Spleen (tissue), 13 donors: Measurements from ENCODE around the gene QRFP. TPM values are rescaled to one million over a fixed set of nuclear protein-coding genes. Genes with fewer than 3 reads are reported as not detected.

ENCODE experiments used
- DNase-seq: peaks from one replicate; pipeline ENCODE4 v3.0.0-alpha.2; 2020
- H3K27ac ChIP-seq, 8 donors: fragments of 200-600 bp; sonication (generic) in 7 of 8; 1 replicate in 4 of 8; 2 replicates in 4 of 8; pipeline versions ENCODE4 v1.5.0 to v1.8.0; 2016 to 2021; ENCODE audit warnings: inconsistent platforms in 4 of 8, mild to moderate bottlenecking in 4 of 8, moderate library complexity in 1 of 8
- H3K27me3 ChIP-seq, 7 donors: fragments of 200-600 bp; sonication (generic) in 6 of 7; replicated peaks in 1 of 7; 1 replicate in 4 of 7; 2 replicates in 3 of 7; pipeline versions ENCODE4 v1.5.0 to v1.8.0; 2016 to 2021; ENCODE audit warnings: inconsistent platforms in 3 of 7, mild to moderate bottlenecking in 1 of 7
- H3K36me3 ChIP-seq, 6 donors: fragments of 200-600 bp; sonication (generic) in 5 of 6; 1 replicate in 4 of 6; 2 replicates in 2 of 6; pipeline versions ENCODE4 v1.5.0 to v1.8.0; 2016 to 2021; ENCODE audit warnings: inconsistent platforms in 2 of 6
- H3K4me1 ChIP-seq, 6 donors: fragments of 200-600 bp; sonication (generic) in 5 of 6; 1 replicate in 3 of 6; 2 replicates in 3 of 6; pipeline versions ENCODE4 v1.5.0 to v1.8.0; 2016 to 2021; ENCODE audit warnings: inconsistent platforms in 3 of 6
- H3K4me3 ChIP-seq, 8 donors: fragments of 200-600 bp; sonication (generic) in 7 of 8; 1 replicate in 4 of 8; 2 replicates in 4 of 8; pipeline versions ENCODE4 v1.5.0 to v1.8.0; 2016 to 2021; ENCODE audit warnings: inconsistent platforms in 4 of 8, mild to moderate bottlenecking in 4 of 8, moderate library complexity in 2 of 8
- H3K9me3 ChIP-seq, 8 donors: fragments of 200-600 bp; sonication (generic) in 7 of 8; 1 replicate in 4 of 8; 2 replicates in 4 of 8; pipeline versions ENCODE4 v1.5.0 to v1.8.0; 2016 to 2021; ENCODE audit warnings: inconsistent platforms in 4 of 8
- POLR2A ChIP-seq, 3 donors: fragments of 450-650 bp; IDR thresholded peaks; one replicate each; pipeline ENCODE4 v1.5.1; 2017; ENCODE audit warnings: antibody characterized with exemption in 3 of 3, mild to moderate bottlenecking in 1 of 3
- POLR2AphosphoS5 ChIP-seq, 3 donors: sonication (generic); formaldehyde crosslinking; IDR thresholded peaks; one replicate each; pipeline ENCODE4 v1.5.1; 2017; ENCODE audit warnings: antibody characterized with exemption in 3 of 3
- WGBS, 5 donors: extraction: QIAGEN DNeasy Blood & Tissue Kit in 3 of 5; methylation state at CpG; one replicate each; pipeline versions ENCODE4 v1.1.5 to v1.1.7; 2013 to 2018; 5-methylcytosine and 5-hydroxymethylcytosine counted together
- intact Hi-C: fragments of 100-400 bp; cut with DNase I; formaldehyde crosslinking; loops from one replicate; pipeline ENCODE4 v1.15.0; 2023; ENCODE audit warnings: low total_unique reads
- long read RNA-seq, 2 donors: transcript quantifications; one replicate each; lab custom pipeline, GENCODE V29; 2026
- polyA plus RNA-seq, 3 donors: library from polyadenylated mRNA; stranded (reverse); fragments of 200-250 nt; gene quantifications; one replicate each; pipeline ENCODE4 v1.2.1, GENCODE V29; 2013
- total RNA-seq, 7 donors: library from RNA; depleted of rRNA in 3 of 7; stranded (reverse); fragments of >200 nt in 3 of 7; fragmentation: NEBNext Ultra II Directional in 4 of 7; extraction: Animal tissue kit (Norgen Biotek cat#: 25700) in 4 of 7; gene quantifications; one replicate each; pipeline versions ENCODE4 v1.1.0 to v1.2.1, GENCODE V29; 2016 to 2021
- TF ChIP-seq, protein P1 (sequence below), 11 experiments: fragments of 200-600 bp in 7 of 11; fragments of 450-650 bp in 4 of 11; sonication (generic) in 4 of 11; IDR thresholded peaks in 8 of 11; conservative IDR thresholded peaks in 3 of 11; 1 replicate in 7 of 11; 2 replicates in 4 of 11; pipeline versions ENCODE4 v1.4.0 to v1.8.0; 2016 to 2021; ENCODE audit warnings: antibody characterized with exemption in 11 of 11, inconsistent platforms in 4 of 11, mild to moderate bottlenecking in 1 of 11
- donor health status: healthy with polysubstance abuse.
- donor health status: DM: no; HTN: no; CAD: no; lungs with moderate emphysema.
- donor health status: DM: no; HTN: no; CAD: no.
- donor health status: Bipolar disorder and iron deficiency.
- donor health status: healthy.
- donor health status: DM: no; HTN: no; CAD: no.
- donor health status: DM: yes; HTN: yes; CAD: no.

The QRFP gene, protein sequence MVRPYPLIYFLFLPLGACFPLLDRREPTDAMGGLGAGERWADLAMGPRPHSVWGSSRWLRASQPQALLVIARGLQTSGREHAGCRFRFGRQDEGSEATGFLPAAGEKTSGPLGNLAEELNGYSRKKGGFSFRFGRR
- not detected for total RNA-seq
- polyA plus RNA-seq: under 1 TPM in 2 of 3 donors, not detected in 1; 0.13 to 0.16 TPM
- long read RNA-seq, donor 1: 0 reads
- long read RNA-seq, donor 2, partial matches to known transcripts: 0 of 1 reads
- long read RNA-seq, donor 2, other reads (novel, unspliced or antisense): 0 of 1 reads

DNA sequence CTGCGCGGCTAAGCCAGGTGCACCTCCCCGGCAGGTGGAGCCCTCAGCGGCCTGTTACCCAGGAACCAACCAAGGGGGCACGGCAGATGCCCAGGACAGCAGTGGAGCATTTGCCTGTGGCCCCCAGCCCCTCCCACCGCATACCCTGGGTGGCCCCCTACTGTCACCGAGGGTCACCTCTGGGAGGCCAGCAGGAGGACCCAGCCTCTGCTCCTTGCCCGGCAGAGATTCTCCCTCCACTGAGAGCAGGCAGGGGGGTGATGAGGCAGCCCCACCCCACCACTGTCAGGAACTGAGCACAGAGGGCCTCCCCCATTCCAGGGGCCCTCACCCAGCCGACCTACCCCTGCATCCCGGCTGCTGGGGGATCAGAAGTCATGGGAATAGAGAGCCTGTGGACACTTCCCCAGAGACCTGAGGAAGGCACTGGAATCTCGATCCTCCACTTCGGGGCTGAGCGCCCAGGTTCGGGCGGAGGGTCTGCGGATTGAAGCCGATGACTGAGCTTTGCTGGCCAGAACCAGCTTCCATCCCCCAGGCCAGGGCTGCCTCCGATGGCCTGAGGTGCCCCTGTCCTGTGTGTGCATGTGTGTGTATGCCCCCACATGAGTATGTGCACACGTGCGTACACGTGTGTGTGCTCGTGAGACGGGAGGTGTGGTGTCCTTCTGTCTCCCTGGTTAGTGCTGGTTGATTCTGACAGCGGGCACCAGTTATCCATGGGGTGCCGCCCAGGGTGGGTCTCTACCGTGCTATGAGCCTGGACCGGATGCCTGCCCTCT, at the start of gene QRFP:
TSS of gene QRFP (minus strand) at position 580 of the 782 bp plus-strand sequence. CDS start 2,974 bp downstream, outside the sequence.
- Histone ChIP-seq H3K36me3 (peaks cover 0 to 21% (median 0%) of the 10 kb centered on the region in 6 donors), H3K4me1 (peaks cover 0 to 21% (median 10%) of the 10 kb centered on the region in 6 donors), H3K4me3 (no peak within 1 kb of the TSS), H3K9me3 (no peaks in the 10 kb centered on the region), H3K27ac (no peak within 1 kb of the TSS), H3K27me3 (peaks cover 0 to 33% (median 11%) of the 10 kb centered on the region in 7 donors)
- peak in 1 of 3 donors; percentile 10 for TF ChIP-seq POLR2AphosphoS5 (IDR thresholded peaks at IDR 0.05)
- TF ChIP-seq, protein P1, sequence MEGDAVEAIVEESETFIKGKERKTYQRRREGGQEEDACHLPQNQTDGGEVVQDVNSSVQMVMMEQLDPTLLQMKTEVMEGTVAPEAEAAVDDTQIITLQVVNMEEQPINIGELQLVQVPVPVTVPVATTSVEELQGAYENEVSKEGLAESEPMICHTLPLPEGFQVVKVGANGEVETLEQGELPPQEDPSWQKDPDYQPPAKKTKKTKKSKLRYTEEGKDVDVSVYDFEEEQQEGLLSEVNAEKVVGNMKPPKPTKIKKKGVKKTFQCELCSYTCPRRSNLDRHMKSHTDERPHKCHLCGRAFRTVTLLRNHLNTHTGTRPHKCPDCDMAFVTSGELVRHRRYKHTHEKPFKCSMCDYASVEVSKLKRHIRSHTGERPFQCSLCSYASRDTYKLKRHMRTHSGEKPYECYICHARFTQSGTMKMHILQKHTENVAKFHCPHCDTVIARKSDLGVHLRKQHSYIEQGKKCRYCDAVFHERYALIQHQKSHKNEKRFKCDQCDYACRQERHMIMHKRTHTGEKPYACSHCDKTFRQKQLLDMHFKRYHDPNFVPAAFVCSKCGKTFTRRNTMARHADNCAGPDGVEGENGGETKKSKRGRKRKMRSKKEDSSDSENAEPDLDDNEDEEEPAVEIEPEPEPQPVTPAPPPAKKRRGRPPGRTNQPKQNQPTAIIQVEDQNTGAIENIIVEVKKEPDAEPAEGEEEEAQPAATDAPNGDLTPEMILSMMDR (IDR thresholded peaks at IDR 0.05 in 8 of 11, conservative IDR thresholded peaks at IDR 0.05 in 3 of 11): no peak
- intact Hi-C loops: no loop called here
- no peak for DNase-seq
- 82 to 89% (median 85%) methylated on average over 12 to 27 of the region's 27 CpGs for WGBS, 5 donors

DNA sequence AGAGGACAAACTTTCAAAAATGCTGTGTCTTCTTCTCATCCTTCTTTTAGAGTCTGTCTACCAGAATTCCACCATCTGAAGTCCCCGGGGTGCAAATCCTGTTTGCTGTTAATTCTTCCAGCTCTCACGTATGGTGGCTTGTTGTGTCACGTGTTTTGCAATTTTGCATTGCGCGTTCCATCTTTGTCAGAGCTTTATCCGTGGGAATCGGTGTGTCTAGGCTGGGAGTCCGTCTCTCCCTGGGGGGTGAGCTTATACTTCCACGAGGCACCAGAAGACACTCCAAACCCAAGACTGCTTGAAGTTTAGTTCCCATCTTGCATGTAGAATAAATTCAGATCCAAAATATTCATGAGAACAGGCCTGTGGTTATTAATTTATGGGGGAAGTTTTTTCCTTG, 48.6 kb upstream of the QRFP start:
- no peak overlapping the region for H3K4me3 ChIP-seq
- peaks cover 0 to 6% (median 0%) of the 10 kb centered on the region in 8 donors for H3K9me3 ChIP-seq
- peaks cover 0 to 66% (median 25%) of the 10 kb centered on the region in 7 donors for H3K27me3 ChIP-seq
- DNase-seq: no peak
- no peak overlapping the region for H3K27ac ChIP-seq
- H3K36me3 ChIP-seq: no peaks in the 10 kb centered on the region
- intact Hi-C loops: loop anchor here (10.0 kb wide), 1 partner anchor 240 kb away; no protein-coding TSS in a partner anchor
- 77 to 91% (median 80%) methylated on average over 9 of the region's 9 CpGs for WGBS, 5 donors
- H3K4me1 ChIP-seq: peaks cover 5 to 12% (median 9%) of the 10 kb centered on the region in 6 donors
- no peak for TF ChIP-seq POLR2A (IDR thresholded peaks at IDR 0.05)
- TF ChIP-seq POLR2AphosphoS5 (IDR thresholded peaks at IDR 0.05): no peak
- TF ChIP-seq, protein P1 (IDR thresholded peaks at IDR 0.05 in 8 of 11, conservative IDR thresholded peaks at IDR 0.05 in 3 of 11): no peak

DNA sequence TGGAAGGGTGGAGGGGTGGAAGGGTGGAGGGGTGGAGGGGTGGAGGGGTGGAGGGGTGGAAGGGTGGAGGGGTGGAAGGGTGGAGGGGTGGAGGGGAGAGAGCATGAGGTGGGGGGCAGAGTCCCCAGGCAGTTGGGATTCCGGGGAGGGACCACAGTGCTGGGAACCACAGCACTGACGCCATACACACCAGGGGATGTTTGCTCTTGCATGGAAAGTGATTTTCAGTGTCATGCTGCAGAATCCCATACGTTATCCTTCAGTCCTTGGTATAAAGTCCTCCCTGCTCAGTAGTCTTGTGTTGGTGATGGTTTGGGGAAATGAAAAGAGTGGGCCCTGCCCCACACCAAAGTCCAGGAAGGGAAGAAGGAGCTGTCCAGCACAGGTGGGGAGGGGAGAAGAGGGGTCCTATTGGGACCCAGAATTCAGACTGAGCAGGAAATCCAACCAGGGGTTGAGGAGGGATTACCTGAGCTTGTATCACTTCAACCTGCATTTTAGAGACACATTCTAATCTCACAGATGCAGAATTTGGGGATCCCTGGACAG, 48.0 kb upstream of the QRFP start:
- Histone ChIP-seq H3K36me3 (no peaks in the 10 kb centered on the region), H3K9me3 (peaks cover 0 to 2% (median 0%) of the 10 kb centered on the region in 8 donors), H3K27me3 (peaks cover 0 to 71% (median 31%) of the 10 kb centered on the region in 7 donors), H3K27ac (no peak overlapping the region), H3K4me3 (no peak overlapping the region), H3K4me1 (peaks cover 5 to 18% (median 15%) of the 10 kb centered on the region in 6 donors)
- TF ChIP-seq, protein P1 (IDR thresholded peaks at IDR 0.05 in 8 of 11, conservative IDR thresholded peaks at IDR 0.05 in 3 of 11): no peak
- no peak for TF ChIP-seq POLR2A (IDR thresholded peaks at IDR 0.05)
- TF ChIP-seq POLR2AphosphoS5 (IDR thresholded peaks at IDR 0.05): no peak
- no peak for DNase-seq
- intact Hi-C loops: loop anchor here (10.0 kb wide), 1 partner anchor 240 kb away; no protein-coding TSS in a partner anchor
- WGBS, 5 donors: 43 to 55% (median 48%) methylated on average over 3 of the region's 3 CpGs
